Measurements from ENCODE around the gene TIMMDC1. TPM values are rescaled to one million over a fixed set of nuclear protein-coding genes. Genes with fewer than 3 reads are reported as not detected.

Gene TIMMDC1
- total RNA-seq, 4 donors from 2014 or later = 57.9 to 104 (median 75.7) TPM

GRCh38 chr3:119555929-119556328 is 57.6 kb downstream of the TIMMDC1 start:
- WGBS, 2 donors = 80 to 93% methylated on average over 1 of the region's 1 CpG
- Histone ChIP-seq H3K9me3 (no peaks in the 10 kb centered on the region), H3K27me3 (no peaks in the 10 kb centered on the region), H3K4me3 (no peak overlapping the region), H3K27ac (no peak overlapping the region), H3K4me1 (no peaks in the 10 kb centered on the region), H3K36me3 (no peaks in the 10 kb centered on the region)
- no peak for TF ChIP-seq POLR2A (IDR thresholded peaks at IDR 0.05)
- no peak for TF ChIP-seq CTCF (IDR thresholded peaks at IDR 0.05)
- TF ChIP-seq EP300 (IDR thresholded peaks at IDR 0.05) = no peak
- DNase-seq (ENCODE audit: low spot score in 2 of 2) = no peak

GRCh38 chr3:119557192-119557876 is 59.0 kb downstream of the TIMMDC1 start:
- WGBS, 2 donors = 87 to 93% methylated on average over 7 of the region's 7 CpGs

GRCh38 chr3:119557877-119558269 is 59.5 kb downstream of the TIMMDC1 start:
- DNase-seq (ENCODE audit: low spot score in 2 of 2) = no peak
- H3K4me1 ChIP-seq = no peaks in the 10 kb centered on the region
- H3K27me3 ChIP-seq = no peaks in the 10 kb centered on the region
- H3K9me3 ChIP-seq = no peaks in the 10 kb centered on the region
- no peaks in the 10 kb centered on the region for H3K36me3 ChIP-seq
- H3K27ac ChIP-seq = no peak overlapping the region
- TF ChIP-seq CTCF (IDR thresholded peaks at IDR 0.05) (no peak), EP300 (IDR thresholded peaks at IDR 0.05) (no peak), POLR2A (IDR thresholded peaks at IDR 0.05) (no peak)
- WGBS, 2 donors = 70 to 78% methylated on average over 3 of the region's 3 CpGs
- no peak overlapping the region for H3K4me3 ChIP-seq

More at GRCh38 chr3:119557192-119557876, 59.0 kb downstream of the TIMMDC1 start:
- no peaks in the 10 kb centered on the region for H3K36me3 ChIP-seq
- H3K4me3 ChIP-seq = no peak overlapping the region
- DNase-seq (ENCODE audit: low spot score in 2 of 2) = no peak
- no peaks in the 10 kb centered on the region for H3K9me3 ChIP-seq
- H3K27ac ChIP-seq = no peak overlapping the region
- no peak for TF ChIP-seq EP300 (IDR thresholded peaks at IDR 0.05)
- no peak for TF ChIP-seq POLR2A (IDR thresholded peaks at IDR 0.05)
- no peak for TF ChIP-seq CTCF (IDR thresholded peaks at IDR 0.05)
- no peaks in the 10 kb centered on the region for H3K4me1 ChIP-seq
- no peaks in the 10 kb centered on the region for H3K27me3 ChIP-seq

- no peak for DNase-seq (ENCODE audit: low spot score in 2 of 2)
- H3K4me3 ChIP-seq = no peak overlapping the region
- 93 to 96% methylated on average over 9 of the region's 9 CpGs for WGBS, 2 donors
- no peak overlapping the region for H3K27ac ChIP-seq
- no peaks in the 10 kb centered on the region for H3K4me1 ChIP-seq
- H3K9me3 ChIP-seq = no peaks in the 10 kb centered on the region
- TF ChIP-seq CTCF (IDR thresholded peaks at IDR 0.05) (no peak), POLR2A (IDR thresholded peaks at IDR 0.05) (no peak), EP300 (IDR thresholded peaks at IDR 0.05) (no peak)
- H3K36me3 ChIP-seq = no peaks in the 10 kb centered on the region
- H3K27me3 ChIP-seq = no peaks in the 10 kb centered on the region
Measured at GRCh38 chr3:119558626-119559317, 60.4 kb downstream of the TIMMDC1 start.

GRCh38 chr3:119559441-119559963 is 61.2 kb downstream of the TIMMDC1 start, which contains the start of gene CD80:
TSS of gene CD80 (minus strand) at chr3:119559614. CDS start at chr3:119557728, 1,886 bp downstream.
- no peaks in the 10 kb centered on the region for H3K9me3 ChIP-seq
- H3K4me3 ChIP-seq = no peak within 1 kb of the TSS
- TF ChIP-seq CTCF (IDR thresholded peaks at IDR 0.05) (peak in 2 of 5 experiments; percentile 5 to 26), POLR2A (IDR thresholded peaks at IDR 0.05) (no peak)
- no peaks in the 10 kb centered on the region for H3K27me3 ChIP-seq
- no peaks in the 10 kb centered on the region for H3K4me1 ChIP-seq
- DNase-seq (ENCODE audit: low spot score in 2 of 2) = peak; percentile 22 to 36
- H3K36me3 ChIP-seq = no peaks in the 10 kb centered on the region
- H3K27ac ChIP-seq = no peak within 1 kb of the TSS
- 12 to 29% methylated on average over 7 of the region's 7 CpGs for WGBS, 2 donors
